ENCODE data around the gene ANKS1B. TPM values are rescaled to one million over a fixed set of nuclear protein-coding genes. Genes with fewer than 3 reads are reported as not detected.

Gene ANKS1B
- total RNA-seq, 2 experiments from 2014 or later, result not detected

DNA sequence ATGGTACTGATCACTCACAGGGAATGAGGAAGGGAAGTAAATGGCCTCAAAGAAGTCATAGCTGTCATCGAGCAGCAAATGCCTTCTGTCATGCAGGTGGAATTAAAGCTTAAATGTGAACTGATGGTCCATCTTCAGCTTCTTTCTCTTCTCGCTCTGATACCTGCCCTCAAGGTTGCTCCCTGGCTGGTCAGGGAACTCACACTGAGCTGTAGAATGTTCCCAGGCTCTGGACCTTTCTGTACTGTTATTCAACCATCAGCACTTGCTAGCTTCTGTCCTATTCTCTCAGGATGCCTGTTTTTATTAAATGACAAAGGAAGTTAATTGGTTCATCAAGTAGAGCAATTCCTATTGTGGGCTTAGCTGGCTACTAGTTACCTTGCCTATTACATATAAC lies 875.8 kb downstream of the ANKS1B start:
- DNase-seq, result no peak
- H3K4me3 Mint-ChIP-seq, result no peak overlapping the region
- CTCF ChIA-PET, result no interaction called here
- no peaks in the 10 kb centered on the region for H3K36me3 Mint-ChIP-seq (ENCODE audit: low read depth)
- H3K4me1 Mint-ChIP-seq (ENCODE audit: low read depth), result no peaks in the 10 kb centered on the region
- intact Hi-C loops (cut with micrococcal nuclease), result no loop called here
- H3K9me3 Mint-ChIP-seq, result no peaks in the 10 kb centered on the region
- no peak overlapping the region for H3K27ac Mint-ChIP-seq
- H3K27me3 Mint-ChIP-seq (ENCODE audit: low read depth), result no peaks in the 10 kb centered on the region

DNA sequence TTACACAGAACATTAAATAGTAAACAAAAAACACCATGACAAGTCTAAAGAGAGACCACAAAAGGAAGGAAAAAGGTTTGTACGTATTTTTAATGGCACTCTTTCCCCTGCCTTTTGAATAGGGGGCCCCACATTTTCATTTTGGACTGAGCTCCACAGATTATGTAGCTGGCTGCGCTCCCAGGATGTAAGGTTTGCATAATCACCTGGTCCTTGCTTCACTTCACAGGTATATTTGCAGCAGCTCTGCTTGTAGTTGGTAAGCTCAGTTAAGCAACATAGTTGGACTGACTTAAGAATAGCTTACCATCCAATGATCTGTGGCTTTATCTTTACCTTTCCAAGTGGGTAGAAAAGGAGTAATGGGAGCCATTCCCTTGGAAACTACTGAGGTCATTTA lies 885.0 kb downstream of the ANKS1B start:
- intact Hi-C loops (cut with micrococcal nuclease), result no loop called here
- Mint-ChIP-seq H3K9me3 (no peaks in the 10 kb centered on the region), H3K36me3 (ENCODE audit: low read depth) (no peaks in the 10 kb centered on the region), H3K27me3 (ENCODE audit: low read depth) (no peaks in the 10 kb centered on the region), H3K27ac (no peak overlapping the region), H3K4me1 (ENCODE audit: low read depth) (no peaks in the 10 kb centered on the region), H3K4me3 (no peak overlapping the region)
- CTCF ChIA-PET, result no interaction called here
- DNase-seq, result no peak

- H3K27ac Mint-ChIP-seq, result no peak overlapping the region
- DNase-seq, result no peak
- intact Hi-C loops (cut with micrococcal nuclease), result no loop called here
- no peaks in the 10 kb centered on the region for H3K27me3 Mint-ChIP-seq (ENCODE audit: low read depth)
- no peaks in the 10 kb centered on the region for H3K4me1 Mint-ChIP-seq (ENCODE audit: low read depth)
- H3K4me3 Mint-ChIP-seq, result no peak overlapping the region
- no peaks in the 10 kb centered on the region for H3K36me3 Mint-ChIP-seq (ENCODE audit: low read depth)
- H3K9me3 Mint-ChIP-seq, result no peaks in the 10 kb centered on the region
- CTCF ChIA-PET, result no interaction called here
Measured at GRCh38 chr12:99097171-99097570, 887.6 kb downstream of the ANKS1B start.

GRCh38 chr12:99093166-99093565 lies 891.6 kb downstream of the ANKS1B start:
- DNase-seq, result no peak
- no peaks in the 10 kb centered on the region for H3K9me3 Mint-ChIP-seq
- intact Hi-C loops (cut with micrococcal nuclease), result no loop called here

GRCh38 chr12:99092100-99092851 lies 892.5 kb downstream of the ANKS1B start:
- CTCF ChIA-PET, result no interaction called here
- H3K4me3 Mint-ChIP-seq, result no peak overlapping the region
- no peaks in the 10 kb centered on the region for H3K9me3 Mint-ChIP-seq
- H3K27me3 Mint-ChIP-seq (ENCODE audit: low read depth), result no peaks in the 10 kb centered on the region
- DNase-seq, result no peak
- no peaks in the 10 kb centered on the region for H3K4me1 Mint-ChIP-seq (ENCODE audit: low read depth)
- intact Hi-C loops (cut with micrococcal nuclease), result no loop called here
- H3K27ac Mint-ChIP-seq, result no peak overlapping the region
- H3K36me3 Mint-ChIP-seq (ENCODE audit: low read depth), result no peaks in the 10 kb centered on the region

More at GRCh38 chr12:99093166-99093565, 891.6 kb downstream of the ANKS1B start:
- Mint-ChIP-seq H3K27me3 (ENCODE audit: low read depth) (no peaks in the 10 kb centered on the region), H3K4me1 (ENCODE audit: low read depth) (no peaks in the 10 kb centered on the region), H3K4me3 (no peak overlapping the region), H3K36me3 (ENCODE audit: low read depth) (no peaks in the 10 kb centered on the region), H3K27ac (no peak overlapping the region)
- CTCF ChIA-PET, result no interaction called here

- CTCF ChIA-PET, result no interaction called here
- no peak overlapping the region for H3K27ac Mint-ChIP-seq
- no peaks in the 10 kb centered on the region for H3K27me3 Mint-ChIP-seq (ENCODE audit: low read depth)
- H3K4me1 Mint-ChIP-seq (ENCODE audit: low read depth), result no peaks in the 10 kb centered on the region
- H3K4me3 Mint-ChIP-seq, result no peak overlapping the region
- no peak for DNase-seq
- intact Hi-C loops (cut with micrococcal nuclease), result no loop called here
- no peaks in the 10 kb centered on the region for H3K36me3 Mint-ChIP-seq (ENCODE audit: low read depth)
- H3K9me3 Mint-ChIP-seq, result no peaks in the 10 kb centered on the region
Measured at GRCh38 chr12:99087278-99087677, 897.5 kb downstream of the ANKS1B start.

DNA sequence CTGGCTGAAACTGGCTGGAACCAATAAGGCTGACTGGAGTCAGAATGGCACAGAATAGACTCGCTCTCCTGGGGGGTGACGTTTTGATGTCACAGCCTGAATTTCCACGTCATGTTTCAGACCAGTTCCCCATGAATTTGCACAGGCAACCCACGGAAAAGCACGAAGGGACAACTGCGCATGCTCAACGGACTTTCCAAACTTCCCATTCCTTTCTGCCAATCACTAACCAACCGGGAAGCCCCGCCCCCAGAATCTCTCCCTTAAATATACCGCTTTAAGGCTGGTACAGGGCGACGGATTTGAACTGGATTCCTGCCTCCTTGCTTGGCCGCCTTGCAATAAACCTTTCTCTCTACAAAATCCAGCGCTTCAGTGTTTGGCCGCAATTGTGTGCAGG lies 904.9 kb downstream of the ANKS1B start:
- CTCF ChIA-PET, result no interaction called here
- H3K4me1 Mint-ChIP-seq (ENCODE audit: low read depth), result no peaks in the 10 kb centered on the region
- H3K36me3 Mint-ChIP-seq (ENCODE audit: low read depth), result no peaks in the 10 kb centered on the region
- H3K4me3 Mint-ChIP-seq, result no peak overlapping the region
- no peak for DNase-seq
- no peaks in the 10 kb centered on the region for H3K27me3 Mint-ChIP-seq (ENCODE audit: low read depth)
- no peak overlapping the region for H3K27ac Mint-ChIP-seq
- intact Hi-C loops (cut with micrococcal nuclease), result no loop called here
- H3K9me3 Mint-ChIP-seq, result no peaks in the 10 kb centered on the region

DNA sequence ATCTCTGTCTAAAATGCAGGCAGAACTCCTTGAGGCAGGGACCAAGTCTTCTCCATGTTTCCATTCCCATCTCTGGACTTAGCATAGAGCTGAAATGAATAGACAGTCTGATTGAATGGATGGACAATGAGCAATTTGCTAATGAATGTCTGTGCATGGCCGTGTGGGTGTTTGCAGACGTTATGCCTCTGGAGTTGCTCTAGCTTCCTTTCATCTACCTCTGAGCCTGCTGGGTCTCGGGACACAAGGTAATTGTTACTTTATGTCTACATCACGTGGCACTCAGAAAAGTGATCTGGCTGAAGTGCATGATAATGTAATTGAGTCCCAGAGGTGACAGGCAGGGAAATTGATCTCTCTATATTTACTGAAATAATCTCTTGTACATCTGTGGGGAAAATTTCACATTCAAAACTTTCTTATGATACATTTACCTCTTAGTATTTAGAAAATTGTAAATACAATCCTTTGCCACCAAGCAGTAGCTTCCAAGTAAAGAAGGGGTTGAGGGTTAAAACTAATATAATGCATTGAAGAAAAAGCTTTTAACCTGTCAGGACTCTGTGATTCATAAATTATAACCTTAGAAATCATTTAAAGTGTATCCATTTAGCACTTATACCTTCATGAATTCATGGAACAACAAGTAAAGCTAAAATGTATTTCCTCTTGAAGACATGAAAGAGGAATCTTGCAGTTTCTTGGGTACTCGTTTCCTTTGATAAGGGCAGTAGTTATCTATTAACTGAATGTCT lies 915.6 kb downstream of the ANKS1B start:
- H3K27me3 Mint-ChIP-seq (ENCODE audit: low read depth), result peaks cover under 1% of the 10 kb centered on the region
- no peaks in the 10 kb centered on the region for H3K9me3 Mint-ChIP-seq
- no peak overlapping the region for H3K27ac Mint-ChIP-seq
- H3K4me3 Mint-ChIP-seq, result no peak overlapping the region
- intact Hi-C loops (cut with micrococcal nuclease), result no loop called here
- H3K4me1 Mint-ChIP-seq (ENCODE audit: low read depth), result no peaks in the 10 kb centered on the region
- no peak for DNase-seq
- no peaks in the 10 kb centered on the region for H3K36me3 Mint-ChIP-seq (ENCODE audit: low read depth)
- CTCF ChIA-PET, result interaction anchor here (1.7 kb wide), 1 partner anchor 26 kb away, joined by 7 read pairs; no protein-coding TSS in a partner anchor

- no peaks in the 10 kb centered on the region for H3K36me3 Mint-ChIP-seq (ENCODE audit: low read depth)
- no peaks in the 10 kb centered on the region for H3K4me1 Mint-ChIP-seq (ENCODE audit: low read depth)
- peaks cover 2% of the 10 kb centered on the region for H3K27me3 Mint-ChIP-seq (ENCODE audit: low read depth)
- DNase-seq, result no peak
- no peak overlapping the region for H3K27ac Mint-ChIP-seq
- CTCF ChIA-PET, result no interaction called here
- no peak overlapping the region for H3K4me3 Mint-ChIP-seq
- H3K9me3 Mint-ChIP-seq, result no peaks in the 10 kb centered on the region
- intact Hi-C loops (cut with micrococcal nuclease), result no loop called here
Measured at GRCh38 chr12:99067171-99067785, 917.5 kb downstream of the ANKS1B start.

DNA sequence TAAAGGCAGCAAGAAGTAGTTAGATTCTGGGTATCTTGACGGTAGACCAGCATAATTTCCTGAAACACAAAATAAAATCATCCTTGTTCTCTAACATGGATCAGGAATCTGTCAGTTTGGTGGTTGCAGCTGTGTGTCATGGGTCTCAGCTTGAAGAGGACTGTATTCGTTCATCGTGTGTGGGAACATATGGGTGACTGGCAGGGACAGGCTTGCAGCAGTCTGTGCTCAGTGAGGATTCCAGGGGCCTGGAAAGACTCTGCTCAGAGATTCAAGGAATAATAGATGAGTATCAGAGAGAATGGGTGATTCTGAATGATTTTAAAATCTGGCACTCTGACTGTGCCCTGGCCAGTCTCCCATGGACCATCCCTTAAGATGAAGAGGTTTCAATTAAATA lies 918.0 kb downstream of the ANKS1B start:
- intact Hi-C loops (cut with micrococcal nuclease), result no loop called here
- H3K27me3 Mint-ChIP-seq (ENCODE audit: low read depth), result peaks cover 2% of the 10 kb centered on the region
- no peak overlapping the region for H3K4me3 Mint-ChIP-seq
- CTCF ChIA-PET, result no interaction called here
- no peaks in the 10 kb centered on the region for H3K36me3 Mint-ChIP-seq (ENCODE audit: low read depth)
- no peaks in the 10 kb centered on the region for H3K4me1 Mint-ChIP-seq (ENCODE audit: low read depth)
- H3K9me3 Mint-ChIP-seq, result no peaks in the 10 kb centered on the region
- H3K27ac Mint-ChIP-seq, result no peak overlapping the region
- DNase-seq, result no peak

- DNase-seq, result no peak
- no peak overlapping the region for H3K4me3 Mint-ChIP-seq
- H3K9me3 Mint-ChIP-seq, result no peaks in the 10 kb centered on the region
- intact Hi-C loops (cut with micrococcal nuclease), result no loop called here
- no peak overlapping the region for H3K27ac Mint-ChIP-seq
- CTCF ChIA-PET, result no interaction called here
- no peaks in the 10 kb centered on the region for H3K36me3 Mint-ChIP-seq (ENCODE audit: low read depth)
- no peaks in the 10 kb centered on the region for H3K4me1 Mint-ChIP-seq (ENCODE audit: low read depth)
- peaks cover 2% of the 10 kb centered on the region for H3K27me3 Mint-ChIP-seq (ENCODE audit: low read depth)
Measured at GRCh38 chr12:99063182-99063581, 921.6 kb downstream of the ANKS1B start.

GRCh38 chr12:99059824-99060511 lies 924.8 kb downstream of the ANKS1B start:
- Mint-ChIP-seq H3K36me3 (ENCODE audit: low read depth) (no peaks in the 10 kb centered on the region), H3K4me1 (ENCODE audit: low read depth) (no peaks in the 10 kb centered on the region), H3K4me3 (no peak overlapping the region), H3K9me3 (no peaks in the 10 kb centered on the region), H3K27me3 (ENCODE audit: low read depth) (peaks cover 2% of the 10 kb centered on the region), H3K27ac (no peak overlapping the region)
- CTCF ChIA-PET, result no interaction called here
- intact Hi-C loops (cut with micrococcal nuclease), result no loop called here
- no peak for DNase-seq

Data from activated naive CD4-positive, alpha-beta T cell treated with anti-CD3 and anti-CD28 coated beads for 36 hours (primary cell).